ENCODE measurements around the gene SYT1. TPM values are rescaled to one million over a fixed set of nuclear protein-coding genes. Genes with fewer than 3 reads are reported as not detected.

The SYT1 gene
- total RNA-seq, 1 donor, result not detected

- H3K9me3 ChIP-seq (ENCODE audit: low read depth, low read length), result no peaks in the 10 kb centered on the region
- no peak overlapping the region for H3K4me3 ChIP-seq (ENCODE audit: insufficient read depth, low read length)
- no peaks in the 10 kb centered on the region for H3K36me3 ChIP-seq (ENCODE audit: insufficient read depth, low read length)
- no peaks in the 10 kb centered on the region for H4K20me1 ChIP-seq (ENCODE audit: insufficient read depth, low read length)
- no peaks in the 10 kb centered on the region for H3K79me2 ChIP-seq (ENCODE audit: insufficient read depth, low read length)
- no peak for TF ChIP-seq CTCF (IDR thresholded peaks at IDR 0.05; ENCODE audit: extremely low read depth, low read depth, low read length)
- H2AFZ ChIP-seq (ENCODE audit: low read length), result no peak overlapping the region
- DNase-seq (ENCODE audit: insufficient read length, low spot score, missing footprints), result no peak
- no peak overlapping the region for H3K27ac ChIP-seq (ENCODE audit: low read depth, low read length)
- no peaks in the 10 kb centered on the region for H3K27me3 ChIP-seq (ENCODE audit: insufficient read depth, low read length)
- H3K4me1 ChIP-seq (ENCODE audit: insufficient read depth, low read length), result no peaks in the 10 kb centered on the region
- H3K4me2 ChIP-seq (ENCODE audit: insufficient read depth, low read length), result no peak overlapping the region
Measured at GRCh38 chr12:79291711-79292110, 427.1 kb downstream of the SYT1 start.

- no peak for TF ChIP-seq CTCF (IDR thresholded peaks at IDR 0.05; ENCODE audit: extremely low read depth, low read depth, low read length)
- DNase-seq (ENCODE audit: insufficient read length, low spot score, missing footprints), result no peak
- H3K27me3 ChIP-seq (ENCODE audit: insufficient read depth, low read length), result no peaks in the 10 kb centered on the region
- H2AFZ ChIP-seq (ENCODE audit: low read length), result no peak overlapping the region
- no peak overlapping the region for H3K4me2 ChIP-seq (ENCODE audit: insufficient read depth, low read length)
- H3K79me2 ChIP-seq (ENCODE audit: insufficient read depth, low read length), result no peaks in the 10 kb centered on the region
- H3K4me1 ChIP-seq (ENCODE audit: insufficient read depth, low read length), result no peaks in the 10 kb centered on the region
- no peaks in the 10 kb centered on the region for H4K20me1 ChIP-seq (ENCODE audit: insufficient read depth, low read length)
- H3K36me3 ChIP-seq (ENCODE audit: insufficient read depth, low read length), result no peaks in the 10 kb centered on the region
- no peaks in the 10 kb centered on the region for H3K9me3 ChIP-seq (ENCODE audit: low read depth, low read length)
- no peak overlapping the region for H3K27ac ChIP-seq (ENCODE audit: low read depth, low read length)
- H3K4me3 ChIP-seq (ENCODE audit: insufficient read depth, low read length), result no peak overlapping the region
Measured at GRCh38 chr12:79294590-79294989, 430.0 kb downstream of the SYT1 start.

GRCh38 chr12:79295572-79295971 lies 431.0 kb downstream of the SYT1 start:
- DNase-seq (ENCODE audit: insufficient read length, low spot score, missing footprints), result no peak
- H3K4me2 ChIP-seq (ENCODE audit: insufficient read depth, low read length), result no peak overlapping the region
- no peak overlapping the region for H2AFZ ChIP-seq (ENCODE audit: low read length)
- no peaks in the 10 kb centered on the region for H4K20me1 ChIP-seq (ENCODE audit: insufficient read depth, low read length)
- no peaks in the 10 kb centered on the region for H3K36me3 ChIP-seq (ENCODE audit: insufficient read depth, low read length)
- no peak overlapping the region for H3K4me3 ChIP-seq (ENCODE audit: insufficient read depth, low read length)
- no peaks in the 10 kb centered on the region for H3K27me3 ChIP-seq (ENCODE audit: insufficient read depth, low read length)
- H3K79me2 ChIP-seq (ENCODE audit: insufficient read depth, low read length), result no peaks in the 10 kb centered on the region
- H3K9me3 ChIP-seq (ENCODE audit: low read depth, low read length), result no peaks in the 10 kb centered on the region
- no peak for TF ChIP-seq CTCF (IDR thresholded peaks at IDR 0.05; ENCODE audit: extremely low read depth, low read depth, low read length)
- H3K27ac ChIP-seq (ENCODE audit: low read depth, low read length), result no peak overlapping the region
- H3K4me1 ChIP-seq (ENCODE audit: insufficient read depth, low read length), result no peaks in the 10 kb centered on the region

- H3K27ac ChIP-seq (ENCODE audit: low read depth, low read length), result no peak overlapping the region
- no peaks in the 10 kb centered on the region for H3K79me2 ChIP-seq (ENCODE audit: insufficient read depth, low read length)
- no peak for DNase-seq (ENCODE audit: insufficient read length, low spot score, missing footprints)
- H4K20me1 ChIP-seq (ENCODE audit: insufficient read depth, low read length), result no peaks in the 10 kb centered on the region
- no peaks in the 10 kb centered on the region for H3K36me3 ChIP-seq (ENCODE audit: insufficient read depth, low read length)
- H3K4me2 ChIP-seq (ENCODE audit: insufficient read depth, low read length), result no peak overlapping the region
- no peak for TF ChIP-seq CTCF (IDR thresholded peaks at IDR 0.05; ENCODE audit: extremely low read depth, low read depth, low read length)
- H3K4me1 ChIP-seq (ENCODE audit: insufficient read depth, low read length), result no peaks in the 10 kb centered on the region
- H2AFZ ChIP-seq (ENCODE audit: low read length), result no peak overlapping the region
- no peaks in the 10 kb centered on the region for H3K27me3 ChIP-seq (ENCODE audit: insufficient read depth, low read length)
- H3K9me3 ChIP-seq (ENCODE audit: low read depth, low read length), result no peaks in the 10 kb centered on the region
- no peak overlapping the region for H3K4me3 ChIP-seq (ENCODE audit: insufficient read depth, low read length)
Measured at GRCh38 chr12:79296133-79296532, 431.6 kb downstream of the SYT1 start.

Measured in osteoblast (primary cell).